Keratinocyte (primary cell): ENCODE data around the gene SELENOP. TPM values are rescaled to one million over a fixed set of nuclear protein-coding genes. Genes with fewer than 3 reads are reported as not detected.
A peak's percentile ranks its signal among the peaks of the same experiment; 100 is the strongest.
"Not testable (repeated sequence)": the region's sequence is repeated elsewhere in the genome, so short reads cannot be mapped to it uniquely, and the experiment has no call there.

Source experiments
- DNase-seq: peaks from one replicate; pipeline ENCODE4 v3.0.0-alpha.2; 2011; ENCODE audit warnings: low read depth, missing footprints, low spot score
- FAIRE-seq: peaks from 2 replicates; lab custom pipeline; 2011; peaks lifted over from hg19 to GRCh38; lab: Jason Lieb, UNC
- H2AFZ ChIP-seq: 2 replicates; pipeline ENCODE4 v1.6.0; 2012; ENCODE audit warnings: low read length, control low read depth, inconsistent platforms; ENCODE audit not compliant: control insufficient read depth
- H3K27ac ChIP-seq: 2 replicates; pipeline ENCODE4 v1.5.1; 2011; ENCODE audit warnings: low read length; ENCODE audit not compliant: control insufficient read depth, insufficient read depth
- H3K27me3 ChIP-seq: 3 replicates; pipeline ENCODE4 v1.6.0; 2011; ENCODE audit warnings: low read length; ENCODE audit not compliant: control insufficient read depth, insufficient read depth; ENCODE audit errors: extremely low read depth
- H3K36me3 ChIP-seq, 2 experiments: 2 replicates in 1 of 2; 3 replicates in 1 of 2; pipeline ENCODE4 v1.5.1; 2011; ENCODE audit warnings: low read length in 2 of 2, mild to moderate bottlenecking in 1 of 2; ENCODE audit not compliant: control insufficient read depth in 2 of 2, insufficient read depth in 2 of 2; ENCODE audit errors: extremely low read depth in 1 of 2
- H3K4me1 ChIP-seq: 3 replicates; pipeline ENCODE4 v1.5.1; 2011; ENCODE audit warnings: low read length; ENCODE audit not compliant: control insufficient read depth, insufficient read depth; ENCODE audit errors: extremely low read depth
- H3K4me2 ChIP-seq: 3 replicates; pipeline ENCODE4 v1.6.0; 2011; ENCODE audit warnings: low read depth, low read length; ENCODE audit not compliant: control insufficient read depth, insufficient read depth; ENCODE audit errors: extremely low read depth
- H3K4me3 ChIP-seq, 3 experiments: fragments of 200-600 bp in 1 of 3; sonication (generic) in 1 of 3; 2 replicates in 2 of 3; 3 replicates in 1 of 3; pipeline ENCODE4 v1.5.1; 2011 to 2016; ENCODE audit warnings: low read length in 3 of 3, mild to moderate bottlenecking in 3 of 3, control low read depth in 2 of 3, inconsistent platforms in 1 of 3, low read depth in 1 of 3, mixed read lengths in 1 of 3, mixed run types in 1 of 3, moderate library complexity in 1 of 3; ENCODE audit not compliant: control insufficient read depth in 2 of 3, insufficient read depth in 2 of 3; ENCODE audit errors: extremely low read depth in 1 of 3
- H3K79me2 ChIP-seq: 2 replicates; pipeline ENCODE4 v1.6.0; 2012; ENCODE audit warnings: low read length; ENCODE audit not compliant: control insufficient read depth, insufficient read depth
- H3K9ac ChIP-seq: 3 replicates; pipeline ENCODE4 v1.6.0; 2011; ENCODE audit warnings: low read length; ENCODE audit not compliant: control insufficient read depth, insufficient read depth; ENCODE audit errors: extremely low read depth
- H3K9me1 ChIP-seq: 3 replicates; pipeline ENCODE4 v1.6.0; 2011; ENCODE audit warnings: low read length; ENCODE audit not compliant: control insufficient read depth, insufficient read depth; ENCODE audit errors: extremely low read depth
- H3K9me3 ChIP-seq: 2 replicates; pipeline ENCODE4 v1.5.1; 2012; ENCODE audit warnings: low read depth, low read length; ENCODE audit not compliant: control insufficient read depth
- H4K20me1 ChIP-seq: 3 replicates; pipeline ENCODE4 v1.6.0; 2011; ENCODE audit warnings: low read length; ENCODE audit not compliant: control insufficient read depth, insufficient read depth; ENCODE audit errors: extremely low read depth
- EZH2 ChIP-seq: IDR thresholded peaks from one replicate; pipeline ENCODE4 v1.6.1; 2012; ENCODE audit warnings: inconsistent platforms, mild to moderate bottlenecking, low read length, moderate library complexity
- dilution Hi-C: fragments of 300-500 bp; cut with MboI; formaldehyde crosslinking; loops from one replicate; pipeline ENCODE4 v1.7.0; 2020; ENCODE audit warnings: low sequenced_read_pairs; ENCODE audit not compliant: extremely low pct_ligation_motif_present
- polyA plus RNA-seq, 5 experiments: library from polyadenylated mRNA; depleted of rRNA in 3 of 5; stranded (reverse) in 3 of 5; stranded (forward) in 1 of 5; unstranded in 1 of 5; fragments of >200 nt; gene quantifications; 1 replicate in 1 of 5; 2 replicates in 3 of 5; 3 replicates in 1 of 5; pipeline versions ENCODE4 v1.2.1 to v1.2.3, GENCODE V29; 2011 to 2012; ENCODE audit warnings: missing spikeins in 2 of 5, low read depth in 1 of 5, low replicate concordance in 1 of 5
- TF ChIP-seq, protein P1 (sequence below), 3 experiments: IDR thresholded peaks in 1 of 3; conservative IDR thresholded peaks in 1 of 3; optimal IDR thresholded peaks in 1 of 3; 2 replicates in 2 of 3; 3 replicates in 1 of 3; pipeline versions ENCODE3 to v1.5.1; 2011; ENCODE audit warnings: low read length in 3 of 3, mild to moderate bottlenecking in 3 of 3, moderate library complexity in 2 of 3, control low read depth in 1 of 3, inconsistent platforms in 1 of 3; ENCODE audit not compliant: insufficient read depth in 2 of 3; ENCODE audit errors: extremely low read depth in 1 of 3

Gene SELENOP
- polyA plus RNA-seq, 1 donor (not counting 4 experiments of a cell fraction or from before 2014, with no cell fraction given) = 10.4 TPM

DNA sequence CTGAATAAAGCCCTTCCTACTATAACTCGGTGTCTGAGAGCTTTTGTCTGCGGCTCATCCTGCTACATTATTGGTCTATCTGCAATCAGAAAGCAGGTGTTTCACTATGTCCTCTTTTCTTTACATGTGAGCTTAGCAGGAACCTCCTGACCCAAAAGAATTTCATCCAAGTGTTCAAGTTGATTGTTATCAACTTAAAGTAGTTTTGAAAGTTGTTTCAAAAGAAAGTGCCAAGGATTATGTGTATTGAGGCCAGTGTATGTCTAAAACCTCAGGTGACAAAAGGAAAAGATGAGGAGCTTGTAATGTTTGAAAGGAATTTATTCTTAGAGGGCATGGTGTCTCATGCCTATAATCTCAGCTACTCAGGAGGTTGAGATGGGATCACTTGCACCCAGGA is 8.1 kb upstream of the SELENOP start:
- Histone ChIP-seq H3K9ac (no peak overlapping the region), H3K36me3 (no peaks in the 10 kb centered on the region), H3K4me1 (no peaks in the 10 kb centered on the region), H3K27ac (no peak overlapping the region), H3K9me3 (no peaks in the 10 kb centered on the region), H2AFZ (no peak overlapping the region), H3K4me3 (no peak overlapping the region), H3K27me3 (no peaks in the 10 kb centered on the region), H3K79me2 (no peaks in the 10 kb centered on the region), H3K9me1 (no peaks in the 10 kb centered on the region), H3K4me2 (no peak overlapping the region), H4K20me1 (no peaks in the 10 kb centered on the region)
- no peak for TF ChIP-seq EZH2
- TF ChIP-seq, protein P1, sequence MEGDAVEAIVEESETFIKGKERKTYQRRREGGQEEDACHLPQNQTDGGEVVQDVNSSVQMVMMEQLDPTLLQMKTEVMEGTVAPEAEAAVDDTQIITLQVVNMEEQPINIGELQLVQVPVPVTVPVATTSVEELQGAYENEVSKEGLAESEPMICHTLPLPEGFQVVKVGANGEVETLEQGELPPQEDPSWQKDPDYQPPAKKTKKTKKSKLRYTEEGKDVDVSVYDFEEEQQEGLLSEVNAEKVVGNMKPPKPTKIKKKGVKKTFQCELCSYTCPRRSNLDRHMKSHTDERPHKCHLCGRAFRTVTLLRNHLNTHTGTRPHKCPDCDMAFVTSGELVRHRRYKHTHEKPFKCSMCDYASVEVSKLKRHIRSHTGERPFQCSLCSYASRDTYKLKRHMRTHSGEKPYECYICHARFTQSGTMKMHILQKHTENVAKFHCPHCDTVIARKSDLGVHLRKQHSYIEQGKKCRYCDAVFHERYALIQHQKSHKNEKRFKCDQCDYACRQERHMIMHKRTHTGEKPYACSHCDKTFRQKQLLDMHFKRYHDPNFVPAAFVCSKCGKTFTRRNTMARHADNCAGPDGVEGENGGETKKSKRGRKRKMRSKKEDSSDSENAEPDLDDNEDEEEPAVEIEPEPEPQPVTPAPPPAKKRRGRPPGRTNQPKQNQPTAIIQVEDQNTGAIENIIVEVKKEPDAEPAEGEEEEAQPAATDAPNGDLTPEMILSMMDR (optimal IDR thresholded peaks at IDR 0.05 in 1 of 3, IDR thresholded peaks at IDR 0.05 in 1 of 3, conservative IDR thresholded peaks at IDR 0.05 in 1 of 3; ENCODE audit: extremely low read depth in 1 of 3, insufficient read depth in 2 of 3, low read length in 3 of 3) = no peak
- FAIRE-seq = no peak
- DNase-seq = no peak
- dilution Hi-C loops = no loop called here

DNA sequence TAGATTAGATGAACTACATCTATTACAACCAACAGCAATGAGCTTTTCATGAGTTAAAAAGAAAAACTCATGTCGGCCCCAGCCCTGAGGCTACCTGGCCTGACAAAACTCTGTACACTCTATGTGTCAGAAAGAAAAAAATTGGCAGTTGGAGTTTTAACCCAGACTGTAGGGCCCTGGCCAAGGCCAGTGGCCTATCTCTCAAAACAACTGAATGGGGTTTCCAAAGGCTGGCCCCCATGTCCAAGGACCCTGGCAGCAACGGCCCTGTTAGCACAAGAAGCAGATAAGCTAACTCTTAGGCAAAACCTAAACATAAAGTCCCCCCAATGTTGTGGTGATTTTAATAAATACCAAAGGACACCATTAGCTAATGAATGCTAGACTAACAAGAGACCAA is 4.9 kb upstream of the SELENOP start:
- H3K27ac ChIP-seq, H3K27me3 ChIP-seq, H3K79me2 ChIP-seq, DNase-seq, H3K4me1 ChIP-seq, H3K4me2 ChIP-seq, H3K9me3 ChIP-seq, dilution Hi-C loops, H3K36me3 ChIP-seq, FAIRE-seq, H3K9me1 ChIP-seq, H3K9ac ChIP-seq, H3K4me3 ChIP-seq, H2AFZ ChIP-seq, H4K20me1 ChIP-seq: not testable (repeated sequence)

DNA sequence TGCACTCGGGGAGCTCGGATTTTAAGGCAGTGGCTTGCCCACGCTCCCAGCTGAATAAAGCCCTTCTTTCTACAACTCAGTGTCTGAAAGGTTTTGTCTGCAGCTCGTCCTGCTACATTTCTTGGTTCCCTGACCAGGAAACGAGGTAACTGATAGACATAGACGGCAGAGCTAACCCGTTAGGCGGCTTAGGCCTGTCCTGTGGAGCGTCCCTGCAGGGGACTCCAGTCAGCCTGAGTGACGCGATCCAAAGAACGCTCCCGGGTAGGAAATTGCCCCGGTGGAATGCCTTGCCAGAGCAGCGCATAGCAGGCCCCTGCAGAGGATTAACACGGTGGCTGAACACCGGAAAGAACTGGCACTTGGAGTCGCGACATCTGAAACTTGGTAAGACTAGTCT is 1.8 kb upstream of the SELENOP start:
- H3K4me1 ChIP-seq = peaks cover 3% of the 10 kb centered on the region
- H3K79me2 ChIP-seq = no peaks in the 10 kb centered on the region
- H3K4me3 ChIP-seq = no peak overlapping the region
- FAIRE-seq = no peak
- no peak for TF ChIP-seq EZH2
- TF ChIP-seq, protein P1 (optimal IDR thresholded peaks at IDR 0.05 in 1 of 3, IDR thresholded peaks at IDR 0.05 in 1 of 3, conservative IDR thresholded peaks at IDR 0.05 in 1 of 3; ENCODE audit: extremely low read depth in 1 of 3, insufficient read depth in 2 of 3, low read length in 3 of 3) = no peak
- peak overlapping the region; percentile 54 for H3K4me2 ChIP-seq
- no peak overlapping the region for H3K9ac ChIP-seq
- dilution Hi-C loops = no loop called here
- H3K27ac ChIP-seq = no peak overlapping the region
- H2AFZ ChIP-seq = peak overlapping the region; percentile 93
- no peak for DNase-seq
- H3K36me3 ChIP-seq = no peaks in the 10 kb centered on the region
- no peaks in the 10 kb centered on the region for H3K27me3 ChIP-seq
- H3K9me1 ChIP-seq = no peaks in the 10 kb centered on the region
- H4K20me1 ChIP-seq = no peaks in the 10 kb centered on the region
- no peaks in the 10 kb centered on the region for H3K9me3 ChIP-seq
